GM18519 (cell line): ENCODE results near the gene CDKAL1.
"Not testable (repeated sequence)": the region's sequence is repeated elsewhere in the genome, so short reads cannot be mapped to it uniquely, and the experiment has no call there.

ENCODE experiments used
- ATAC-seq: cut with Tn5 transposase; IDR thresholded peaks from one replicate; pipeline ENCODE4 v1.9.1; 2021; ENCODE audit warnings: mild to moderate bottlenecking, moderate library complexity; ENCODE audit not compliant: unreplicated experiment, low FRiP score

The CDKAL1 gene

GRCh38 chr6:20534295-20535262 lies at the start of gene CDKAL1:
Gene CDKAL1, plus strand, starts transcription at chr6:20534457. Its CDS starts 11,894 bp downstream, at chr6:20546351.
- peak; percentile 76 for ATAC-seq

GRCh38 chr6:20486641-20487040 lies 47.6 kb upstream of the CDKAL1 start:
- no peak for ATAC-seq

DNA sequence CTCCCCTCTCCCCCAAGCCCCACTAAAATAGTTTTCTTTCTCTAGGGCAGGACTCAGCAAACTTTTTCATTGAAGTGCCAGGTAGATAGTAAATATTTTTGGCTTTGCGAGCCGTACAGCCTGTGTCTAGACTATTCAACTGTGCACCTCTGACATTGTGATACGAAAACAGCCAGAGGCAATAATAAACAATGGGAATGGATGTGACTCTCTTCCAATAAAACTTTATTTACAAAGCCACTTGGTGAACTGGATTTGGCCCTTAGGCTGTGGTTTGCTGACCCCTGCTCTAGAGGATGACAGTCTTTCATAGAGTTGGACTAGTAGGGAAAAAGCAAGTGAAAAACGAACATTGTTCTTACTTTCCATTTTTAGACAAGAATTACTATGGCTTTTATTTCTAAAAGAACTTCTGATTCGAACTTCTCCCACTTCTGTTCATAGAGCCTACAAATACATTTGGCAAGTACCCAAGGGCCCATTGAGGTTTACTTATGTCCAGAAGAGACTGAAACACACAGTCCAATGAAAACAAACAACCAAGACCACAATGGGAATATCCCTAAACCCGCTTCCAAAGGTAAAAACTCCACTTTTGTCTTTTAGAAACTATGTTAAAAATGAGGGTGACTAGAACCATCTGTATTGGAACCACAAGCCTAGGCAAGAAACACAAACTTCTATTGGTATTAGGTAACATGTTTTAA lies 46.4 kb upstream of the CDKAL1 start:
- no peak for ATAC-seq

DNA sequence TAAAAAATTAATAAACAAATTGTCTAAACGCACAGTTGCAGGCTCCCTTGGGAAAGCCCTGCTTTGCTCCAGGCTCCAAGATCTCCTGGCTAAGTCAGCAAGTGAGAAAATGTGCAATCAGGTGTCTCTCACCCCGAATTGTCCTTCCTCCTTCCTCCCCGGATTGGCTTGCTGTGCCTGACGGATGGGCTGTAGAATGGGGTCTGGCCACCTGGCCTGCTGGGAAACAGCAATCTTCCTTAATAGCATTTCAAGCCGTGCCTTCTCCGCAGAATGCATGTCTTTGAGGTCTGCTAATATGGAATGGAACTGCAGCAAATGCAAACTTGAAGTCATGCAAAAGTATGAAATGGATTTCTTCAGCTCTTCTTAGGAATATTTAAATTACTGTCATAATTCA lies 43.7 kb upstream of the CDKAL1 start:
- ATAC-seq = no peak

DNA sequence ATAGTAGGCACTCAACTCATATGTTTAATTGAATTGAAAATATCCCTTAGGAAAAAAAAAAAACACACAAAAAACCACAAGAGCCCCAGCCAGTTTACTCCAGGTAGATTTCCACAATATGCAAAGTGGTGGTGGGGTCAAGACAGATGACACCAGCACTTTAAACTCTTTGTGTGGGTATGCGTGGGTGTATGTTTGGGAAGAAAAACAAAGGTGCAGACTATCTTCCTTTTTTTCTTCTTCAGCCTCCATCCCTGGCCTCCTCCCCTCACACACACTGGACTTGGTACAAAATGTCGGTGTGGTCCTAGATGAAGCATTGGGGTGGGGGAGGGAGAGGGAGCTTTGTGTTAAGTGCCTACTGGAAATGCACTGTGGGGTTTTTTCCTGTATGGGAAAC lies 42.2 kb upstream of the CDKAL1 start:
- no peak for ATAC-seq

GRCh38 chr6:20497216-20498040 lies 36.8 kb upstream of the CDKAL1 start:
- ATAC-seq = no peak

DNA sequence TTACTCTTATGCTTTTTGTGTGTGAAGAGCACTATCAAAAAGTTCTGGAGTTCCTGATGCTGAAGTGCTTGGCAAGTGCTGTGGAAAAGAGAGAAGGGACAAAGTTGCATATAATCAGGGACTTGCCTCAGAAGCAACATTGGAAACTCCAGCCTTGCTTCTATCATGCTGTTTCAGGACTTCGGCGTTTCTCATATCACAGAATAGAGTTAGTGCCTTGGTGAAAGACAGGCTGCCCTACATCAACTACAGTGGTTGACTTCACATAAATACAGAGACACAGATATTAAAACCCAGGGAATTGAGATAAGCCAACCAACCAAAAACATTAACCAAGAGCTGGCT lies 36.2 kb upstream of the CDKAL1 start:
- ATAC-seq = no peak

GRCh38 chr6:20509212-20509611 lies 25.0 kb upstream of the CDKAL1 start:
- ATAC-seq = no peak

GRCh38 chr6:20511852-20512251 lies 22.4 kb upstream of the CDKAL1 start:
- no peak for ATAC-seq

DNA sequence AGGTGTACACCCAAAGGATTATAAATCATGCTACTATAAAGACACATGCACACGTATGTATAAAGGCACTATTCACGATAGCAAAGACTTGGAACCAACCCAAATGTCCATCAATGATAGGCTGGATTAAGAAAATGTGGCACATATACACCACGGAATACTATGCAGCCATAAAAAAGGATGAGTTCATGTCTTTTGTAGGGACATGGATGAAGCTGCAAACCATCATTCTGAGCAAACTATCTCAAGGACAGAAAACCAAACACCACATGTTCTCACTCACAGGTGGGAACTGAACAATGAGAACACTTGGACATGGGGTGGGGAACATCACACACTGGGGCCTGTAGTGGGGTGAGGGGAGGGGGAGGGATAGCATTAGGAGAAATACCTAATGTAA lies 9.0 kb upstream of the CDKAL1 start:
- ATAC-seq = not testable (repeated sequence)

- ATAC-seq = not testable (repeated sequence)
Measured at GRCh38 chr6:20529086-20529448, 5.2 kb upstream of the CDKAL1 start.

- no peak for ATAC-seq
Measured at GRCh38 chr6:20532881-20533280, 1.4 kb upstream of the CDKAL1 start.

DNA sequence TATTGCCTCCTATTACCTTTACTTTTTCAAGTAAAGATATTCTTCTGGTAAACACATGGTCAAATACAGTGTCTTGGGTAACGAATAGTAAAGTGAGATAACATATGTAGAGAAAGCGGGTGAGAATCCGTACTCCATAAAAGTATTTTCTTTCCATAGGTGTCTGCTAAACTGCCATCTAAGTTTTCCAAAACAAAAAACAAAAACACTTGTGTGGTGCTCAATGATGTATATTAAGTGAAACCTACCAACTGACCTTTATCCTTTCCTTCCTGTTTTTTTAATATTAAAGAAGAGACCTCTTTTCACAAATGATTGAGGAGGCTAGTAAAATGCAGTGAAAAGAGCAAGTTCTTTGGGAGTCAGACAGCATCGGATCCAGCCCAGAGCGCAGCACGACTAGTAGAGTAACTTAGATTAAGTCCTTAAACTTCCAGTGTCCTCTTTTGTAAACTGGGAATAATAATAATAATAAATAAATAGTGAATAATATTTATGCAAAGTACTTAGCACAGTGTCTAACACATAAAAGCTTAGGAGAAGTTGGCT lies 437 bp upstream of the CDKAL1 start:
- ATAC-seq = peak; percentile 11

- ATAC-seq = no peak
Measured at GRCh38 chr6:20538131-20538662, 3.9 kb downstream of the CDKAL1 start.

- ATAC-seq = no peak
Measured at GRCh38 chr6:20538907-20539306, 4.7 kb downstream of the CDKAL1 start.

DNA sequence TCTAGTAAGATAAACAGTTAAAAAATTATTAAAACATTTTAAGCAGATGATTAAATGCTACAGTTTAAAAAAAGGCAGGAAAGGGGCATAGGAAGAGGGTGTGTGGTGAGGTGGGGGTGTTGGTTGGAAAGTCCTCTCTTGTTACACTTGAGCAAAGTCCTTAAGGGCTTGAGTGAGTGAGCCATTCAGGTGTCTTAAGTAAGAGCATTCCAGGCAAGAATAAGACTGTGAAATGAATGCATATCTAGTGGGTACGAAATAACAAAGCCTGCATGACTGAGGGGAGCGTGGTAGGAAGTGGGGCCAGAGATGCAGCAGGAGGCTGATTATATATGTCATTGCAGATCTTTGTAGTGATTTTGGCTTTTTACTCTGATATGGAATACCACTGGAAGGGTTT lies 5.1 kb downstream of the CDKAL1 start:
- no peak for ATAC-seq

DNA sequence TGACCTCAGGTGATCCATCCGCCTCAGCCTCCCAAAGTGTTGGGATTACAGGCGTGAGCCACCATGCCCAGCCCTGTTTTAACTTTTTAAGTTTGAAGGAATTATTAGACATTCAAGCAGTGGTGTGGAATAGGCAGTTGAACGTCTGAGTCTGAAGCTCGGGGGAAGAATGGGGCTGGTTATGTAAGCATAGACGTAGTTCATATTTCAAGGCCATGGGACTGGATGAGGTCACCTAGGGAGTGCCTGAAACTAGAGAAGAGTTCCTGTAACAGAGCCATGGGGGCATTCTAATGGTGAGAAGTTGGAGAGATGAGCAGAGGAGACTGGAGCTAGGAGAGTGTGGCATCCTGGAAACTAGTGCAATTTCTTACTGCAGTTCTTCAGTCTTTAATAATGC lies 6.4 kb downstream of the CDKAL1 start:
- no peak for ATAC-seq

GRCh38 chr6:20541382-20541781 lies 7.1 kb downstream of the CDKAL1 start:
- ATAC-seq = no peak

DNA sequence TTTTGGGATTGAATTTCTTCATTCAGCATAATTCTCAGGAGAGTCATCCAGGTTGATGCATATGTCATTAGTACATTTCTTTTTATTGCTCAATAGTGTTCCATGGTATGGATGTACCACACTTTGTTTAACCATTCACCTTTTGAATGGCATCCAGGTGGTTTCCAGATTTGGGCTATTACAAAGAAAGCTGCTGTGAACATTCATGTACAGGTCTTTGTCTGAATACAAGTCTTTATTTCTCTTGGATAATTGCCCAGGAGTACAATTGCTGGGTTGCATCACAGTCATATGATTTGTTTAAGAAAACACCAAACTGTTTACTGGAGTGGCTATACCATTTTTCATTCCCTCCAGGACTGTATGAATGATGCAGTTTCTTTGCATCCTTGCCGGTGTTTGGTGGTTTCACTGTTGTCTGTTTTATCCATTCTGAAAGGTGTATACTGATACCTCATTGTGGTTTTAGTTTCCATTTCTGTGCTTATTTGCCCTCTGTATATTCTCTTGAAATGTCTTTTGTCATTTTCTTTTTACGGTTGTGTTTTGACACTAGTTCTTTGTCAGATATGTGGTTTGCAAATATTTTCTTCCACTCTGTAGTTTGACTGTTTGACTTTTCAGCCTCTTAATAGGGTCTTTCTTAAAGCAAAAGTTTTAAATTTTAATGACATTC lies 8.8 kb downstream of the CDKAL1 start:
- peak; percentile 99 for ATAC-seq

DNA sequence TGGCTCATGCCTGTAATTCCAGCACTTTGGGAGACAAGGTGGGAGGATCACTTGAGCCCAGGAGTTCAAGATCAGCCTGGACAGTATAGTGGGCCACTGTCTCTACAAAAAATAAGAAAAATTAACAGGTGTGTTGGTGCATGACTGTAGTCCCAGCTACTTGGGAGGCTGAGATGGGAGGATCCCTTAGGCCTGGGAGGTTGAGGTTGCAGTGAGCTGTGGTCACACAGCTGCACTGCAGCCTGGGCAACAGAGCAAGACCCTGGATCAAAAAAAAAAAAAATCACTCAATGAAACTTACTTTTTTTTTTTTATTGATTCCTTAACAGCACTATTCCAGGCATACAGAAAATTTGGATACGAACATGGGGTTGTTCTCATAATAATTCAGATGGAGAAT lies 14.0 kb downstream of the CDKAL1 start:
- ATAC-seq = no peak
